WI38 (cell line): ENCODE results near the gene ATP2A3.

Experiments used
- H3K4me3 ChIP-seq: 2 replicates; pipeline ENCODE4 v1.5.1; 2011; ENCODE audit warnings: low read depth, mild to moderate bottlenecking, control low read depth, low read length
- CTCF ChIP-seq: IDR thresholded peaks from 2 replicates; pipeline ENCODE4 v1.5.1; 2012; ENCODE audit warnings: low read depth, mild to moderate bottlenecking, control low read depth, low read length

The ATP2A3 gene

DNA sequence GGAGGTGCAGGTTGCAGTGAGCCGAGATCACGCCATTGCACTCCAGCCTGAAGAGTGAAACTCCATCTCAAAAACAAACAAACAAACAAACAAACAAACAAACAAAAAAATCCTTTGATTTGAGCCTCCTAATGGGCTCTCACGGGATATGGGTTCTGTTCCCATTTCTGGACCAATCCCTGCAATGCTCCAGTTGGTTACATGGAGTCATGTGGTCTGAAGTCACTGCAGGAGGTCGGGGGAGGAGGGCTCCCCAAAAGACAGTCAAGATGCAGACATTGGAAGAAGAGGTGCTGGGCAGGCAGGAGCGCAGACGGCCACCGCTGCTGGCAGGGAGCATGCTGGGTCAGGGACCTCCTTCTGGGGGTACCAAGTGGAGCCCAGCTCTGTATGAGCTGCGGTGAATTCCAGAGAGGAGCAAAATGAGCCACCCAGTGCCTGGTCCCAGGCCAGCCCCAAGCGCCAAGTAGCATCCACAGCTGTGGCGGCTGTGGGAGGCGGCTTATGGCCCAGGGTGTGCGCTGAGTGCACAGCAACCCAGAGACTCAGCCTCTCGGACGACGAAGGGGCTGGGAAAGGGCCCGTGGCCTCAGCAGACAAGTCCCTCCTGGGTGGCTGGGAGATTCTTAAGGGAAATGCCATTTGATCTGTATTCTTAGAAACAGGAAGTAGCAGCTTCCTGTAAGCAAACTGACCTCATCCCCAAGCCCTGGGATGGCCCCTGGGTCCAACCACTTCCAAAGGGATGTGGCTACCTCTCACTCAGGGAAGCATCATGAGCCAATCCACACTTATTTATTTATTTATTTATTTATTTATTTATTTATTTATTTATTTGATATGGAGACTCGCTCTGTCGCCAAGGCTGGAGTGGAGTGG is 19.6 kb upstream of the ATP2A3 start:
- TF ChIP-seq CTCF = no peak

GRCh38 chr17:3982541-3983017 is 18.3 kb upstream of the ATP2A3 start:
- TF ChIP-seq CTCF = no peak
- no peak overlapping the region for H3K4me3 ChIP-seq

More for the DNA sequence above, 19.6 kb upstream of the ATP2A3 start:
- no peak overlapping the region for H3K4me3 ChIP-seq

GRCh38 chr17:3982113-3982512 is 17.9 kb upstream of the ATP2A3 start:
- TF ChIP-seq CTCF = no peak

GRCh38 chr17:3981455-3981854 is 17.2 kb upstream of the ATP2A3 start:
- TF ChIP-seq CTCF = no peak
- H3K4me3 ChIP-seq = no peak overlapping the region

More at GRCh38 chr17:3982113-3982512, 17.9 kb upstream of the ATP2A3 start:
- no peak overlapping the region for H3K4me3 ChIP-seq

DNA sequence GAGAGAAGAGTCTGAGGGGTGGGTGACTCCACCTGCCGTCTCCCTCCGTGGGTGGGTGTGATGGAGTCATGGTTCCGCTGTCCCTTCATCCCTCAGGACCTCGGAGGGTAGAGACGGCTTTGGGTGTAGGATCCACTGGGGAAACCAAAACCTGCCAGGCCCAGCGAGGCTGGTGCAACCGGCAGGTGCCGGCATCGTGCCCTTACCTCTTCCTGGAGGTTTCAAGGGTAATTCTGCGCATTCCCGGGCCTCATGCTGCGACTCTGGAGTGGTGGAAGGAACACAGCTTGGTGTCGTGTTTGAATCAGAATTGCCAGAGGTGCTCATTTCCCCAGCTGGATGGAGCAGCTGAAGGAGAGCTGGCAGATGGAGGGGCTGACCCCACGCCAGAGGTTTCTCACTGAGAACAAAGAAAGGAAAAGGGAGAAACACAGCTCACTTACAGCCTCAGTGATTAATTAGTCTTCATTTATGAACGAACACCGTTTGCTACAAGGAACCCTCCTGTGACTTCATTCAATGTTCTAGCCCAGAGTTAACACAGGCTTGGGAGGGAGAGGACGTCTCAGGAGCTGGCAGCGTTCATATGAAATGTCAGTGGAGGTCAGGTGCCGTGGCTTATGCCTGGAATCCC is 16.3 kb upstream of the ATP2A3 start:
- no peak overlapping the region for H3K4me3 ChIP-seq
- TF ChIP-seq CTCF = no peak

GRCh38 chr17:3979290-3979611 is 15.0 kb upstream of the ATP2A3 start:
- no peak overlapping the region for H3K4me3 ChIP-seq
- TF ChIP-seq CTCF = no peak
